Liver (tissue), 9 donors: ENCODE results near the gene HSD3B1. TPM values are rescaled to one million over a fixed set of nuclear protein-coding genes. Genes with fewer than 3 reads are reported as not detected.
"Not testable (repeated sequence)": the region's sequence is repeated elsewhere in the genome, so short reads cannot be mapped to it uniquely, and the experiment has no call there.

Source experiments
- DNase-seq: peaks from one replicate; pipeline ENCODE4 v3.0.0-alpha.2; 2017; ENCODE audit warnings: low spot score
- H3K27ac ChIP-seq, 2 donors: one replicate each; pipeline ENCODE4 v1.7.0; 2013; ENCODE audit warnings: inconsistent platforms in 2 of 2, low read length in 2 of 2, control low read depth in 1 of 2, low read depth in 1 of 2, mild to moderate bottlenecking in 1 of 2
- H3K27me3 ChIP-seq, 4 donors: one replicate each; pipeline versions ENCODE4 v1.6.1 to v1.7.0; 2013; ENCODE audit warnings: low read length in 3 of 4, inconsistent platforms in 1 of 4, mild to moderate bottlenecking in 1 of 4, moderate library complexity in 1 of 4; ENCODE audit not compliant: control insufficient read depth in 4 of 4, insufficient read depth in 4 of 4
- H3K36me3 ChIP-seq, 4 donors: one replicate each; pipeline versions ENCODE4 v1.6.1 to v1.7.0; 2013; ENCODE audit warnings: low read length in 3 of 4, mild to moderate bottlenecking in 3 of 4, low read depth in 1 of 4, moderate library complexity in 1 of 4; ENCODE audit not compliant: control insufficient read depth in 4 of 4, insufficient read depth in 3 of 4
- H3K4me1 ChIP-seq, 4 donors: one replicate each; pipeline versions ENCODE4 v1.6.1 to v1.7.0; 2013; ENCODE audit warnings: low read length in 3 of 4, mild to moderate bottlenecking in 3 of 4, moderate library complexity in 1 of 4; ENCODE audit not compliant: control insufficient read depth in 4 of 4, insufficient read depth in 4 of 4
- H3K4me3 ChIP-seq, 3 donors: one replicate each; pipeline versions ENCODE4 v1.6.1 to v1.7.0; 2013; ENCODE audit warnings: low read length in 3 of 3, control low read depth in 1 of 3, low read depth in 1 of 3, mild to moderate bottlenecking in 1 of 3
- H3K9ac ChIP-seq, 2 donors: one replicate each; pipeline ENCODE4 v1.7.0; 2013; ENCODE audit warnings: low read length in 2 of 2, mild to moderate bottlenecking in 2 of 2, moderate library complexity in 2 of 2, control low read depth in 1 of 2, low read depth in 1 of 2
- H3K9me3 ChIP-seq, 4 donors: one replicate each; pipeline versions ENCODE4 v1.6.1 to v1.7.0; 2013; ENCODE audit warnings: low read length in 3 of 4; ENCODE audit not compliant: control insufficient read depth in 4 of 4
- ATF3 ChIP-seq: IDR thresholded peaks from 2 replicates; pipeline ENCODE4 v1.6.1; 2016; ENCODE audit warnings: antibody characterized with exemption
- CTCF ChIP-seq: fragments of 150-350 bp; IDR thresholded peaks from 2 replicates; pipeline ENCODE4 v1.5.1; 2017; ENCODE audit warnings: improper control_type of control experiment, low read depth, low read length; ENCODE audit not compliant: missing input control
- EGR1 ChIP-seq, 2 donors: IDR thresholded peaks; 2 replicates each; pipeline ENCODE4 v1.6.1; 2016 to 2018; ENCODE audit warnings: antibody characterized with exemption in 2 of 2, low read depth in 2 of 2
- FOXA1 ChIP-seq: IDR thresholded peaks from 2 replicates; pipeline ENCODE4 v1.6.1; 2016; ENCODE audit warnings: antibody characterized with exemption
- FOXA2 ChIP-seq: IDR thresholded peaks from 2 replicates; pipeline ENCODE4 v1.6.1; 2016; ENCODE audit warnings: antibody characterized with exemption
- GABPA ChIP-seq, 2 donors: IDR thresholded peaks in 1 of 2; conservative IDR thresholded peaks in 1 of 2; 2 replicates each; pipeline ENCODE4 v1.6.1; 2016; ENCODE audit warnings: antibody characterized with exemption in 2 of 2, mild to moderate bottlenecking in 1 of 2, moderate library complexity in 1 of 2
- HNF4A ChIP-seq, 2 donors: conservative IDR thresholded peaks; 2 replicates each; pipeline ENCODE4 v1.6.1; 2016; ENCODE audit warnings: antibody characterized with exemption in 2 of 2, mild to moderate bottlenecking in 2 of 2
- HNF4G ChIP-seq: IDR thresholded peaks from 2 replicates; pipeline ENCODE4 v1.6.1; 2016; ENCODE audit warnings: antibody characterized with exemption
- JUND ChIP-seq, 2 donors: IDR thresholded peaks; 2 replicates each; pipeline ENCODE4 v1.6.1; 2016; ENCODE audit warnings: antibody characterized with exemption in 2 of 2
- MAX ChIP-seq: IDR thresholded peaks from 2 replicates; pipeline ENCODE4 v1.6.1; 2016; ENCODE audit warnings: antibody characterized with exemption
- NR2F2 ChIP-seq: IDR thresholded peaks from 2 replicates; pipeline ENCODE4 v1.6.1; 2016; ENCODE audit warnings: antibody characterized with exemption
- RAD21 ChIP-seq, 2 donors: IDR thresholded peaks; 2 replicates each; pipeline ENCODE4 v1.6.1; 2016; ENCODE audit warnings: antibody characterized with exemption in 2 of 2, mild to moderate bottlenecking in 2 of 2
- RXRA ChIP-seq, 2 donors: IDR thresholded peaks; 2 replicates each; pipeline ENCODE4 v1.6.1; 2017 to 2018; ENCODE audit warnings: antibody characterized with exemption in 2 of 2, mild to moderate bottlenecking in 1 of 2
- SP1 ChIP-seq: IDR thresholded peaks from 2 replicates; pipeline ENCODE4 v1.6.1; 2018; ENCODE audit warnings: antibody characterized with exemption, mild to moderate bottlenecking
- TAF1 ChIP-seq: conservative IDR thresholded peaks from 2 replicates; pipeline ENCODE4 v1.6.1; 2016; ENCODE audit warnings: antibody characterized with exemption, mild to moderate bottlenecking
- YY1 ChIP-seq: IDR thresholded peaks from 2 replicates; pipeline ENCODE4 v1.6.1; 2016; ENCODE audit warnings: antibody characterized with exemption, mild to moderate bottlenecking
- ZBTB33 ChIP-seq: IDR thresholded peaks from 2 replicates; pipeline ENCODE4 v1.6.1; 2016; ENCODE audit warnings: antibody characterized with exemption
- WGBS: extraction: QIAGEN DNeasy Blood & Tissue Kit; methylation state at CpG from one replicate; pipeline ENCODE4 v1.1.7; 2013; 5-methylcytosine and 5-hydroxymethylcytosine counted together
- polyA plus RNA-seq, 2 donors: library from polyadenylated mRNA; stranded (reverse) in 1 of 2; unstranded in 1 of 2; fragments of 200-250 nt in 1 of 2; fragments of >200 nt in 1 of 2; fragmentation: Nextera tagmentation in 1 of 2; extraction: Ambion mirVana in 1 of 2; gene quantifications; one replicate each; pipeline versions ENCODE4 v1.2.1 to v1.2.3, GENCODE V29; 2013 to 2015
- total RNA-seq, 2 donors: library from RNA; depleted of rRNA; stranded (reverse); fragments of >200 nt; gene quantifications; one replicate each; pipeline ENCODE4 v1.2.3, GENCODE V29; 2014
- donor health status: healthy.
- donor health status: healthy.
- donor health status: healthy.
- donor health status: healthy.
- donor health status: healthy.

Gene HSD3B1
- total and polyA plus RNA-seq, 4 donors = 0.67 TPM; not detected in 3

- Histone ChIP-seq H3K36me3 (no peaks in the 10 kb centered on the region), H3K4me1 (peaks cover 0 to 13% (median 8%) of the 10 kb centered on the region in 4 donors), H3K27ac (no peak overlapping the region), H3K27me3 (no peaks in the 10 kb centered on the region), H3K9me3 (no peaks in the 10 kb centered on the region), H3K9ac (no peak overlapping the region), H3K4me3 (no peak overlapping the region)
- TF ChIP-seq ZBTB33 (no peak), RAD21 (IDR thresholded peaks at IDR 0.05) (no peak), YY1 (no peak), FOXA1 (no peak), JUND (IDR thresholded peaks at IDR 0.05) (no peak), MAX (no peak), NR2F2 (no peak), HNF4A (conservative IDR thresholded peaks at IDR 0.05) (no peak), FOXA2 (no peak), RXRA (IDR thresholded peaks at IDR 0.05) (no peak), HNF4G (no peak), TAF1 (no peak), GABPA (IDR thresholded peaks at IDR 0.05 in 1 of 2, conservative IDR thresholded peaks at IDR 0.05 in 1 of 2) (no peak)
- DNase-seq = no peak
Observed at GRCh38 chr1:119551218-119551617, 44.2 kb downstream of the HSD3B1 start.

GRCh38 chr1:119552656-119553055 is 45.6 kb downstream of the HSD3B1 start:
- not testable (repeated sequence) for H3K27me3 ChIP-seq, H3K4me3 ChIP-seq, H3K36me3 ChIP-seq, H3K9me3 ChIP-seq, H3K27ac ChIP-seq, DNase-seq, H3K9ac ChIP-seq
- 81% methylated on average over 1 of the region's 1 CpG for WGBS
- H3K4me1 ChIP-seq = peaks cover 0 to 15% (median 8%) of the 10 kb centered on the region in 4 donors

- not testable (repeated sequence) for H3K4me3 ChIP-seq, H3K27me3 ChIP-seq, H3K36me3 ChIP-seq, H3K9ac ChIP-seq, DNase-seq, H3K9me3 ChIP-seq, H3K27ac ChIP-seq
- 53% methylated on average over 1 of the region's 1 CpG for WGBS
- peak; percentile 17 to 19 for TF ChIP-seq HNF4A (conservative IDR thresholded peaks at IDR 0.05)
- peaks cover 0 to 15% (median 8%) of the 10 kb centered on the region in 4 donors for H3K4me1 ChIP-seq
Observed at GRCh38 chr1:119553302-119554071, 46.5 kb downstream of the HSD3B1 start.

- Histone ChIP-seq H3K4me1 (peaks cover 0 to 15% (median 8%) of the 10 kb centered on the region in 4 donors), H3K9ac (no peak overlapping the region), H3K36me3 (no peaks in the 10 kb centered on the region), H3K4me3 (no peak overlapping the region), H3K9me3 (no peaks in the 10 kb centered on the region), H3K27ac (no peak overlapping the region), H3K27me3 (no peaks in the 10 kb centered on the region)
- peak; percentile 37 for DNase-seq
- TF ChIP-seq EGR1 (IDR thresholded peaks at IDR 0.05; ENCODE audit: low read depth in 2 of 2) (no peak), CTCF (no peak), RAD21 (IDR thresholded peaks at IDR 0.05) (peak; percentile 6 to 41), RXRA (IDR thresholded peaks at IDR 0.05) (peak; percentile 12 to 37), SP1 (peak; percentile 55), ATF3 (no peak), TAF1 (no peak), YY1 (no peak), MAX (no peak), GABPA (IDR thresholded peaks at IDR 0.05 in 1 of 2, conservative IDR thresholded peaks at IDR 0.05 in 1 of 2) (no peak), HNF4A (conservative IDR thresholded peaks at IDR 0.05) (peak; percentile 25 to 37), NR2F2 (no peak)
Observed at GRCh38 chr1:119554183-119554582, 47.2 kb downstream of the HSD3B1 start.
